Naive B cell (primary cell): ENCODE results near the gene TAF1C. TPM values are rescaled to one million over a fixed set of nuclear protein-coding genes. Genes with fewer than 3 reads are reported as not detected.
A peak's percentile ranks its signal among the peaks of the same experiment; 100 is the strongest.

ENCODE experiments used
- ATAC-seq, 2 donors: fragments of 150-1000 bp; cut with Tn5 transposase; 2 replicates each; pipeline ENCODE4 v1.10.0; 2021; ENCODE audit warnings: low read depth in 2 of 2, mild to moderate bottlenecking in 2 of 2, moderate library complexity in 2 of 2
- DNase-seq: peaks from one replicate; pipeline ENCODE4 v3.0.0; 2022
- H3K27ac Mint-ChIP-seq, 6 donors: one replicate each; pipeline ENCODE4 v1.8.0; 2020 to 2022; ENCODE audit warnings: mild to moderate bottlenecking in 6 of 6, mixed read lengths in 6 of 6, moderate library complexity in 5 of 6, inconsistent platforms in 2 of 6
- H3K27me3 Mint-ChIP-seq, 3 donors: one replicate each; pipeline ENCODE4 v1.8.0; 2021 to 2022; ENCODE audit warnings: mixed read lengths in 3 of 3, mild to moderate bottlenecking in 1 of 3
- H3K36me3 Mint-ChIP-seq, 2 donors: one replicate each; pipeline ENCODE4 v1.8.0; 2020 to 2022; ENCODE audit warnings: mixed read lengths in 2 of 2, inconsistent platforms in 1 of 2, mild to moderate bottlenecking in 1 of 2
- H3K4me1 Mint-ChIP-seq, 3 donors: one replicate each; pipeline ENCODE4 v1.8.0; 2020 to 2022; ENCODE audit warnings: mixed read lengths in 3 of 3, inconsistent platforms in 1 of 3, mild to moderate bottlenecking in 1 of 3, moderate library complexity in 1 of 3
- H3K4me3 Mint-ChIP-seq, 8 donors: one replicate each; pipeline ENCODE4 v1.8.0; 2020 to 2022; ENCODE audit warnings: mild to moderate bottlenecking in 8 of 8, mixed read lengths in 8 of 8, moderate library complexity in 8 of 8, inconsistent platforms in 2 of 8
- H3K9me3 Mint-ChIP-seq, 7 donors: one replicate each; pipeline ENCODE4 v1.8.0; 2020 to 2022; ENCODE audit warnings: mixed read lengths in 7 of 7, mild to moderate bottlenecking in 5 of 7, inconsistent platforms in 2 of 7, moderate library complexity in 1 of 7
- polyA plus RNA-seq, 6 donors: library from polyadenylated mRNA; unstranded; fragments of 300-500 nt; fragmentation: Illumina TruSeq; gene quantifications; one replicate each; pipeline ENCODE4 v1.2.3, GENCODE V29; 2021; ENCODE audit warnings: low read depth in 6 of 6

TAF1C gene
- polyA plus RNA-seq, 6 donors from 2014 or later, result 4.8 to 11.6 (median 7.3) TPM

DNA sequence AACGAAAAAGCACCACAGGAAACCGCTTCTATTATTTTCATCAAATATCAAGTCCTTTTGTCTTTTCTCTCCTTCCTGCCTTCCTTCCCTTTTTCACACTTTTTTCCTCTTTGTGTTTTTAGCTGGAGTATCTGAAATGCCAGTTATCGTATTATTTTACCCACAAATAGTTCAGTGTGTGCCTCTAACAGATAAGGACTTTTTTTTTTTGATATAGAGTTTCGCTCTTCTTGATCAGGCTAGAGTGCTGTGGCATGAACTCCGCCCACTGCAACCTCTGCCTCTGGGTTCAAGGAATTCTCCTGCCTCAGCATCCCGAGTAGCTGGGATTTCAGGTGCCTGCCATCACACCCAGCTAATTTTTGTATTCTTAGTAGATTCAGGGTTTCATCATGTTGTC, 31.1 kb downstream of the TAF1C start:
- DNase-seq (no peak), ATAC-seq (no peak)
- Mint-ChIP-seq H3K4me1 (no peaks in the 10 kb centered on the region), H3K27me3 (peaks cover 36 to 57% (median 55%) of the 10 kb centered on the region in 3 donors), H3K36me3 (no peaks in the 10 kb centered on the region), H3K27ac (peak overlapping the region in 2 of 6 donors; percentile 42 to 50), H3K9me3 (no peaks in the 10 kb centered on the region), H3K4me3 (no peak overlapping the region)

DNA sequence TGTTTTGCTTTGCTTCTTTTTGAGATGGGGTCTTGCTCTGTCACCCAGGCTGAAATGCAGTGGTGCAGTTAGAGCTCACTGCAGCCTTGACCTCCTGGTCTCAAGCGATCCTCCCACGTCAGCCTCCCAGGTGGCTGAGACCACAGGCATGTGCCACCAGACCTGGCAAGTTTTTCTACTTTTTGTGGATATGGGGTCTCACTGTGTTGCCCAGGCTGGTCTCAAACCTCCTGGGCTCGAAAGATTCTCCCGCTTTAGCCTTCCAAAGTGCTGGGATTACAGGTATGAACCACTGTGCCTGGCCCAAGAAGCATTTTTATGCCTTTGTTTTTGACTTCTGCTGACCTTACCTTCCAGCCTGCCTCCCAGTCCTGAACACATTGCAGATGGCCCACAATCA, 31.6 kb downstream of the TAF1C start:
- H3K9me3 Mint-ChIP-seq, result no peaks in the 10 kb centered on the region
- peaks cover 38 to 58% (median 56%) of the 10 kb centered on the region in 3 donors for H3K27me3 Mint-ChIP-seq
- H3K27ac Mint-ChIP-seq, result no peak overlapping the region
- no peak for DNase-seq
- H3K36me3 Mint-ChIP-seq, result no peaks in the 10 kb centered on the region
- no peak overlapping the region for H3K4me3 Mint-ChIP-seq
- ATAC-seq, result no peak
- no peaks in the 10 kb centered on the region for H3K4me1 Mint-ChIP-seq

- H3K4me1 Mint-ChIP-seq, result no peaks in the 10 kb centered on the region
- ATAC-seq, result no peak
- no peaks in the 10 kb centered on the region for H3K36me3 Mint-ChIP-seq
- no peak overlapping the region for H3K27ac Mint-ChIP-seq
- no peak for DNase-seq
- H3K4me3 Mint-ChIP-seq, result no peak overlapping the region
- H3K27me3 Mint-ChIP-seq, result peaks cover 36 to 59% (median 49%) of the 10 kb centered on the region in 3 donors
- H3K9me3 Mint-ChIP-seq, result no peaks in the 10 kb centered on the region
Measured at GRCh38 chr16:84153660-84154214, 33.1 kb downstream of the TAF1C start.

DNA sequence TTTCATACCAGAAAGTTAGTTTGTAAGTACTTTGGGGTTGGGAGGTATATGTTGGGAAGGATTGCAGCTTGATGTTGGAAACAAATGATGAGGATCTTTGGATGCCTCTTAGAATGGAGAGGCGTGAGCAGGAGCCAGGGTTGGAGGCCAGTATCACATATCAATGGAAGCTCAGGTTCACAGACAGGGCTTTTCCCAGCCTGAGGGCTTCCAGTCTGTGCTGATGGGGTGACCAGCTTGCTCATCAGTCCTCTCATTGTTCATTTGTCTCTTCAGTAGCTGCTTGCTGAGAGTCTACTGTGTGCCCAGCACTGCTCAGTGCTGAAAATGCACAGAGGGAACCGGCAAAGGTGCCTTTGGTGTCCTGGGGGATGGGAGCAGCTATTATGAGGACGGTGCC, 35.9 kb downstream of the TAF1C start:
- Mint-ChIP-seq H3K36me3 (no peaks in the 10 kb centered on the region), H3K9me3 (no peaks in the 10 kb centered on the region), H3K27ac (no peak overlapping the region), H3K4me1 (no peaks in the 10 kb centered on the region), H3K27me3 (peaks cover 24 to 43% (median 26%) of the 10 kb centered on the region in 3 donors), H3K4me3 (no peak overlapping the region)
- ATAC-seq (no peak), DNase-seq (no peak)

DNA sequence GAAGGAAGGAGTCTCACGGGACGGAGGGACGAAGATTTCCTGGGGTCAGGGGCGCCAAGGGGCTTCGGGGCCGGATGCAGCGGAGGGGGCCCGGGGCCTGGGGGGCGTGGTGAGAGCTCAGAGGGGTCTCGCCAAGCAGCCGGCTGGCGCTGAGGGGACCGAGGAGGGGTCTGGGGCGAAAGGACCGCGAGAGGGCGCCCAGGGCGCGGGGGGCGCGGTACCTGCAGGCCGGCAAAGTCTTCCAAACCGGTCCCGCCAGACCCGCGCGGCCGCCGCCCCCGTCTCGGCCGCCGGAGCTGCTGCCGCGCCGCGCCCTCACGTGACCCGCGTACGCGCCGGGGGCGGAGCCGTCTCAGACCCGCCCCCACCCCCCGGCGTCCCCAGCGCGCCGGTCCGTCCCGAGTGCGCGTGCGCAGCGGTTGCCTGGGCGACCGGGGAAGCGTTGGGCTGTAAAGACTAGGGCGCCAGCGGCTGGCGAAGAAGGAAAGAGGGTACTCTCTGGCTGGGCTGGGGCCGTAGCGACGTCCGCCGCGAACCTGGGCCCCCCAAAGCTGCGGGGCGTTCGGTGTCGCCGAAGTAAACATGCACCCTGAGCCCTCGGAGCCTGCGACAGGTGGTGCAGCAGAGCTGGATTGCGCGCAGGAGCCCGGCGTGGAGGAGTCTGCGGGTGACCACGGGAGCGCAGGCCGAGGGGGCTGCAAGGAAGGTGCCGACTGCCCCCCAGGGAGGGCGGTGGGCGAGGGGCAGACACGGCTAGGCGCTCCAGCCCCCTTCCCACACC, 41.8 kb downstream of the TAF1C start, which contains the start of the genes DNAAF1 and HSDL1:
TSS of gene DNAAF1 (plus strand) at position 450 of the 781 bp plus-strand sequence. CDS start at position 583, 133 bp downstream.
TSS of gene HSDL1 (minus strand) at position 319 of the 781 bp plus-strand sequence. CDS start 13,856 bp downstream, outside the sequence.
- Mint-ChIP-seq H3K27ac (peak within 1 kb of the TSS; percentile 33 to 98 (median 88)), H3K4me3 (peak within 1 kb of the TSS; percentile 89 to 97 (median 96)), H3K9me3 (no peaks in the 10 kb centered on the region), H3K36me3 (no peaks in the 10 kb centered on the region), H3K4me1 (peaks cover 13 to 26% (median 17%) of the 10 kb centered on the region in 3 donors), H3K27me3 (peaks cover 0 to 15% (median 10%) of the 10 kb centered on the region in 3 donors)
- DNase-seq, result peak; percentile 94
- peak; percentile 83 to 86 for ATAC-seq

DNA sequence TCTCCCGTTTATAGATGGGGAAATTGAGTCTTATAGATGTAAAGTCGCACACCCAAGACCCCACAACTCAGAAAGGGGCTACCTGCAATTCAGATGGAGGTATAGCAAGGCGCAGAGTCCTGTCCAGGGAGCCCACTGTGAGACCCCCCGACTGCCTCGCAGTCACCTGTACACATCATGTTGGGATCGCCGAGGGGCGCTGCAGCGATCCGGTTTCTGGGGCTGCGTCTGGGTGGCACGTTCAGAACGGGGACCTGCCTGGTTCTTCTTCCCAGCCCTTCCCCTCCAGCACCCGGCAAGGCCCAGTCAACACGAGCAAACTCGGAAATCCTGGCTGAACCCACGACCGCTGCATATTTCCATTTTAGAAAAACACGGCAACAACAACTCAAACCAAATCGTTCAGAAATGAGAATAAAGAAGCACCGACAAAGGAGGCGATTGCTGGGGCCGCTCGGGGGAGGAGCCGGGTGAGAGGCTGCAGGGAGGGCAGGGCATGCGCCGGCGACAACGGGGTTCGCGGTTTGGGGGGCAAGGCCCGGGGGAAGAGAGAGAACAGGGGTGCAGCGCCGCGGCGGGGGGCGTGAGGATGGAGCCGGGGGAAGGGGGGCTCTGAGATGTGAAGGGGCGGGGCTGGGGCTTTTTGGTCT, 42.5 kb downstream of the TAF1C start:
- no peaks in the 10 kb centered on the region for H3K36me3 Mint-ChIP-seq
- peak overlapping the region; percentile 19 to 98 (median 88) for H3K27ac Mint-ChIP-seq

GRCh38 chr16:84143784-84144199, 43.1 kb downstream of the TAF1C start:
- Mint-ChIP-seq H3K9me3 (no peaks in the 10 kb centered on the region), H3K4me3 (peak overlapping the region; percentile 89 to 97 (median 96)), H3K27me3 (peaks cover 0 to 7% (median 6%) of the 10 kb centered on the region in 3 donors), H3K36me3 (no peaks in the 10 kb centered on the region), H3K4me1 (peaks cover 20 to 32% (median 27%) of the 10 kb centered on the region in 3 donors), H3K27ac (peak overlapping the region in 3 of 6 donors; percentile 95 to 98 (median 95))
- ATAC-seq, result no peak
- DNase-seq, result no peak

More for the DNA sequence above, 42.5 kb downstream of the TAF1C start:
- DNase-seq (peak; percentile 18), ATAC-seq (peak; percentile 45 to 47)
- Mint-ChIP-seq H3K4me1 (peaks cover 14 to 26% (median 21%) of the 10 kb centered on the region in 3 donors), H3K27me3 (peaks cover 0 to 10% (median 8%) of the 10 kb centered on the region in 3 donors), H3K9me3 (no peaks in the 10 kb centered on the region), H3K4me3 (peak overlapping the region; percentile 89 to 97 (median 96))

DNA sequence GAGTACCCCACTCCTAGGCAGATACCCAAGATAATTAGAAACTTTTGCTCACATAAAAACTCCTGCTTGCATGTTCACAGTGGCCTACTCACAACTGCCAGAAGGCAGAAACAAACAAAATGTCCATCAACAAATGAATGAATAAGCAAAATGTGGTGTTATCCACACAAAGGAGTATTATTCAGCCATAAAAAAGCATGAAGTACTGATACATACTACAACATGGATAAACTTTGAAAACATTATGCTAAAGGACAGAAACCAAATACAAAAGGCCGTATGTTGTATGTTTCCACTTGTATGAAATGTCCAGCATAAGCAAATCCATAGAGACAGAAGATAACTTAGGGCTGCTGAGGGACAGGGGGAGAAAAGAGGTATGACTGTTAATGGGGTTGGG, 43.8 kb downstream of the TAF1C start:
- peak overlapping the region in 1 of 6 donors; percentile 22 for H3K27ac Mint-ChIP-seq
- H3K36me3 Mint-ChIP-seq, result no peaks in the 10 kb centered on the region
- no peaks in the 10 kb centered on the region for H3K9me3 Mint-ChIP-seq
- peak overlapping the region in 5 of 8 donors; percentile 25 to 97 (median 75) for H3K4me3 Mint-ChIP-seq
- H3K27me3 Mint-ChIP-seq, result peaks cover 0 to 5% (median 4%) of the 10 kb centered on the region in 3 donors
- H3K4me1 Mint-ChIP-seq, result peaks cover 20 to 34% (median 28%) of the 10 kb centered on the region in 3 donors
- ATAC-seq (no peak), DNase-seq (no peak)

- DNase-seq, result no peak
Measured at GRCh38 chr16:84141143-84141670, 45.6 kb downstream of the TAF1C start.

GRCh38 chr16:84139628-84140258, 47.1 kb downstream of the TAF1C start:
- H3K27me3 Mint-ChIP-seq, result no peaks in the 10 kb centered on the region
- no peaks in the 10 kb centered on the region for H3K9me3 Mint-ChIP-seq
- no peaks in the 10 kb centered on the region for H3K36me3 Mint-ChIP-seq
- ATAC-seq (no peak), DNase-seq (no peak)
- H3K27ac Mint-ChIP-seq, result no peak overlapping the region
- H3K4me1 Mint-ChIP-seq, result peaks cover 35 to 43% (median 41%) of the 10 kb centered on the region in 3 donors
- H3K4me3 Mint-ChIP-seq, result no peak overlapping the region

More at GRCh38 chr16:84141143-84141670, 45.6 kb downstream of the TAF1C start:
- H3K4me3 Mint-ChIP-seq, result no peak overlapping the region
- peaks cover 30 to 37% (median 33%) of the 10 kb centered on the region in 3 donors for H3K4me1 Mint-ChIP-seq
- H3K27me3 Mint-ChIP-seq, result peaks cover 0 to 2% (median 0%) of the 10 kb centered on the region in 3 donors
- H3K36me3 Mint-ChIP-seq, result no peaks in the 10 kb centered on the region
- no peaks in the 10 kb centered on the region for H3K9me3 Mint-ChIP-seq
- peak in 1 of 2 donors; percentile 10 for ATAC-seq
- no peak overlapping the region for H3K27ac Mint-ChIP-seq

GRCh38 chr16:84138824-84139627, 47.8 kb downstream of the TAF1C start:
- no peak overlapping the region for H3K4me3 Mint-ChIP-seq
- ATAC-seq, result no peak

GRCh38 chr16:84138500-84138823, 48.4 kb downstream of the TAF1C start:
- no peak overlapping the region for H3K27ac Mint-ChIP-seq
- no peaks in the 10 kb centered on the region for H3K27me3 Mint-ChIP-seq
- H3K36me3 Mint-ChIP-seq, result no peaks in the 10 kb centered on the region
- ATAC-seq, result no peak
- no peak overlapping the region for H3K4me3 Mint-ChIP-seq
- H3K9me3 Mint-ChIP-seq, result no peaks in the 10 kb centered on the region
- H3K4me1 Mint-ChIP-seq, result peaks cover 27 to 40% (median 36%) of the 10 kb centered on the region in 3 donors
- DNase-seq, result no peak

More at GRCh38 chr16:84138824-84139627, 47.8 kb downstream of the TAF1C start:
- Mint-ChIP-seq H3K9me3 (no peaks in the 10 kb centered on the region), H3K27ac (peak overlapping the region in 3 of 6 donors; percentile 28 to 79 (median 47)), H3K4me1 (peaks cover 30 to 40% (median 38%) of the 10 kb centered on the region in 3 donors), H3K27me3 (no peaks in the 10 kb centered on the region), H3K36me3 (no peaks in the 10 kb centered on the region)
- DNase-seq, result no peak
